ENCODE results near the gene VPS52.
A peak's percentile ranks its signal among the peaks of the same experiment; 100 is the strongest.

Gene VPS52

GRCh38 chr6:33252759-33253158 lies 18.9 kb downstream of the VPS52 start:
- H3K79me2 ChIP-seq (ENCODE audit: low read length) = no peaks in the 10 kb centered on the region; the same call in 1 of the 2 replicates
- H4K20me1 ChIP-seq (ENCODE audit: insufficient read depth, low read length) = no peaks in the 10 kb centered on the region
- H3K36me3 ChIP-seq (replicated peaks; ENCODE audit: low read depth, low read length) = peaks cover 3% of the 10 kb centered on the region
- no peaks in the 10 kb centered on the region for H3K27me3 ChIP-seq (ENCODE audit: low read depth, low read length)
- no peak overlapping the region for H3K9ac ChIP-seq (ENCODE audit: low read length)
- TF ChIP-seq CTCF (IDR thresholded peaks at IDR 0.05; ENCODE audit: low read depth, low read length) (no peak), EZH2phosphoT487 (IDR thresholded peaks at IDR 0.05; ENCODE audit: low read depth) (no peak)
- H3K9me3 ChIP-seq (ENCODE audit: insufficient read depth, low read length) = no peaks in the 10 kb centered on the region
- H3K4me1 ChIP-seq (ENCODE audit: low read length) = peaks cover 7% of the 10 kb centered on the region
- no peak overlapping the region for H3K27ac ChIP-seq (ENCODE audit: low read length)
- H2AFZ ChIP-seq (ENCODE audit: low read depth, low read length) = no peak overlapping the region
- H3K4me2 ChIP-seq (ENCODE audit: low read length) = no peak overlapping the region
- H3K4me3 ChIP-seq (ENCODE audit: low read length) = no peak overlapping the region

DNA sequence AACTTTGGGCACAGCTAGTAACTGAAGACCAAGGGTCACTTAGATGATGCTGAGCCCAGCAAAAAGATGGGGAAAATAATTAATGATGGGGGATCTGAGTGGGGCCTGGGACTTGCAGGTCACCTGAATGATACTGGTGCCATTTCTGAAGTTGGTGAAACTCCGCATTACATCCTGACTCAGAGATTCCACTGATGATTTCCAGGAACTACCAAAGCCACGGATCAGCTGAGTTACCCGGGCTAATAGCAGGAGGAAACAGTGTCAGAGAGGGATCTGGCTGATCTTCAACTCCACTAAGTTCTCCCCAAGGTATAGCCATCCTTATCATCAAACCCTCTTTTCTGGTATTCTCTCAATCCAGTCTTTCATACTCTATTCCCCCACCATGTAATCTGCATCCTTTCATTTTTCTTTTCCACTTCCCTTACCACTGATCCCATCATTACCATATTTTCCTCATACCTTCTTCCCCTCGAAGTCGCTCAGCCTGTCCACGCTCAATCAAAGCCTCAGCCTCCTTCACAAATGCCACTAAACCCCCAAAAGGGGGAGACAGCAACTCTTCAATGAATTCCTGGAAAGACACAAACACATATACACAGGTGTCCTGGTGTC lies 20.2 kb downstream of the VPS52 start:
- Histone ChIP-seq H3K4me2 (ENCODE audit: low read length) (no peak overlapping the region), H3K79me2 (ENCODE audit: low read length) (no peaks in the 10 kb centered on the region; the same call in 1 of the 2 replicates), H3K9ac (ENCODE audit: low read length) (no peak overlapping the region), H4K20me1 (ENCODE audit: insufficient read depth, low read length) (no peaks in the 10 kb centered on the region), H3K9me3 (ENCODE audit: insufficient read depth, low read length) (no peaks in the 10 kb centered on the region), H2AFZ (ENCODE audit: low read depth, low read length) (no peak overlapping the region), H3K4me1 (ENCODE audit: low read length) (peaks cover 7% of the 10 kb centered on the region), H3K36me3 (replicated peaks; ENCODE audit: low read depth, low read length) (peaks cover 3% of the 10 kb centered on the region), H3K27ac (ENCODE audit: low read length) (no peak overlapping the region), H3K27me3 (ENCODE audit: low read depth, low read length) (no peaks in the 10 kb centered on the region), H3K4me3 (ENCODE audit: low read length) (no peak overlapping the region)
- TF ChIP-seq CTCF (IDR thresholded peaks at IDR 0.05; ENCODE audit: low read depth, low read length) (no peak), EZH2phosphoT487 (IDR thresholded peaks at IDR 0.05; ENCODE audit: low read depth) (no peak)

DNA sequence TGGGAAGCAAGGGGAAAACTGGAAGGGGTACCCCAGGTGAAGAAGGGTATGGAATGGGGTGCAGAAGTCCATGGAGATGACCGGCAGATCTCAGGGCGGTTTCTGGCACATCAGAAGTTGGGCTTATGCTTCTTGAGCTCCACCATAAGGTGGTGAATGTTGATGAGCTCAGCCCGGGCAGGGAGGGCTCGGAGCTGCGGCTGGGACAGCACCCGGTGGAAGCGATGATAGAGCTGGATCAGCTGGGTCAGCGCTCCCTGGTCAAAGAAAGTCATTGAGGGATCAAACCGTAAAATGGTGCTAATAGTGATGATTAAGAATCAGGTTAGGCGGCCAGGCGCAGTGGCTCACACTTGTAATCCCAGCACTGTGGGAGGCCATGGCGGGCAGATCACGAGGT lies 20.9 kb downstream of the VPS52 start:
- no peak for TF ChIP-seq CTCF (IDR thresholded peaks at IDR 0.05; ENCODE audit: low read depth, low read length)
- TF ChIP-seq EZH2phosphoT487 (IDR thresholded peaks at IDR 0.05; ENCODE audit: low read depth) = no peak
- H3K4me1 ChIP-seq (ENCODE audit: low read length) = peaks cover 7% of the 10 kb centered on the region
- H2AFZ ChIP-seq (ENCODE audit: low read depth, low read length) = no peak overlapping the region
- no peak overlapping the region for H3K9ac ChIP-seq (ENCODE audit: low read length)
- no peak overlapping the region for H3K27ac ChIP-seq (ENCODE audit: low read length)
- H3K36me3 ChIP-seq (replicated peaks; ENCODE audit: low read depth, low read length) = peaks cover 3% of the 10 kb centered on the region
- no peak overlapping the region for H3K4me2 ChIP-seq (ENCODE audit: low read length)
- no peaks in the 10 kb centered on the region for H4K20me1 ChIP-seq (ENCODE audit: insufficient read depth, low read length)
- H3K9me3 ChIP-seq (ENCODE audit: insufficient read depth, low read length) = no peaks in the 10 kb centered on the region
- no peak overlapping the region for H3K4me3 ChIP-seq (ENCODE audit: low read length)
- no peaks in the 10 kb centered on the region for H3K27me3 ChIP-seq (ENCODE audit: low read depth, low read length)
- no peaks in the 10 kb centered on the region; the same call in 1 of the 2 replicates for H3K79me2 ChIP-seq (ENCODE audit: low read length)

- Histone ChIP-seq H3K9me3 (ENCODE audit: insufficient read depth, low read length) (no peaks in the 10 kb centered on the region), H3K79me2 (ENCODE audit: low read length) (no peaks in the 10 kb centered on the region; the same call in 1 of the 2 replicates), H3K4me3 (ENCODE audit: low read length) (peak overlapping the region; percentile 99), H3K27me3 (ENCODE audit: low read depth, low read length) (no peaks in the 10 kb centered on the region), H3K27ac (ENCODE audit: low read length) (peak overlapping the region; percentile 72), H3K9ac (ENCODE audit: low read length) (peak overlapping the region; percentile 96), H4K20me1 (ENCODE audit: insufficient read depth, low read length) (no peaks in the 10 kb centered on the region), H3K4me2 (ENCODE audit: low read length) (peak overlapping the region; percentile 99), H2AFZ (ENCODE audit: low read depth, low read length) (0 out of 2 replicates have a peak overlapping the region, but pooled peaks have one; percentile 61), H3K36me3 (replicated peaks; ENCODE audit: low read depth, low read length) (peaks cover 3% of the 10 kb centered on the region), H3K4me1 (ENCODE audit: low read length) (peaks cover 7% of the 10 kb centered on the region)
- TF ChIP-seq EZH2phosphoT487 (IDR thresholded peaks at IDR 0.05; ENCODE audit: low read depth) = no peak
- no peak for TF ChIP-seq CTCF (IDR thresholded peaks at IDR 0.05; ENCODE audit: low read depth, low read length)
Measured at GRCh38 chr6:33249732-33250630, 21.7 kb downstream of the VPS52 start.

Measured in OCI-LY3 (cell line).